A549 (cell line): ENCODE data around the gene PRKG1. TPM values are rescaled to one million over a fixed set of nuclear protein-coding genes. Genes with fewer than 3 reads are reported as not detected.

Experiments
- ATAC-seq, 2 experiments: fragments of 200-7000 bp in 1 of 2; fragments of >200 bp in 1 of 2; cut with Nextera tagmentation in 1 of 2; cut with Tn5 transposase in 1 of 2; 3 replicates each; pipeline versions ENCODE4 v1.8.0 to v1.9.1; 2018 to 2020; ENCODE audit warnings: mild to moderate bottlenecking in 1 of 2, moderate library complexity in 1 of 2
- CTCF ChIA-PET: fragments of 300-600 bp; sonication (Branson Sonifier 250); formaldehyde crosslinking; extraction: SDS; loops from one replicate; lab custom pipeline; 2021; ENCODE audit warnings: antibody characterized with exemption, inconsistent platforms; lab: Yijun Ruan, JAX
- POLR2A ChIA-PET: fragments of 350-600 bp; formaldehyde crosslinking; extraction: SDS; loops from one replicate; lab custom pipeline; 2021; ENCODE audit warnings: antibody characterized with exemption, inconsistent platforms; lab: Yijun Ruan, JAX
- DNase-seq, 2 experiments: peaks; one replicate each; pipeline versions ENCODE4 v3.0.0 to v3.0.0-alpha.2; 2011 to 2016; ENCODE audit warnings: low read depth in 1 of 2, low spot score in 1 of 2
- FAIRE-seq: peaks from 2 replicates; lab custom pipeline; 2011; peaks lifted over from hg19 to GRCh38; lab: Jason Lieb, UNC
- H3K27ac ChIP-seq, 2 experiments: fragments of >200 bp; sonication (Bioruptor Twin); formaldehyde crosslinking; 3 replicates each; pipeline ENCODE4 v1.5.1; 2016 to 2017
- H3K4me1 ChIP-seq: fragments of >200 bp; sonication (Bioruptor Twin); formaldehyde crosslinking; 3 replicates; pipeline ENCODE4 v1.6.1; 2016
- H3K4me2 ChIP-seq: fragments of >200 bp; sonication (Bioruptor Twin); formaldehyde crosslinking; 3 replicates; pipeline ENCODE4 v1.6.1; 2016
- H3K4me3 ChIP-seq: fragments of >200 bp; sonication (Bioruptor Twin); formaldehyde crosslinking; 3 replicates; pipeline ENCODE4 v1.5.1; 2016
- H3K9me3 ChIP-seq: fragments of >200 bp; sonication (Bioruptor Twin); formaldehyde crosslinking; 3 replicates; pipeline ENCODE4 v1.6.1; 2016
- CHD4 ChIP-seq: fragments of 200-600 bp; sonication (generic); IDR thresholded peaks from 2 replicates; pipeline ENCODE4 v1.6.1; 2016; ENCODE audit warnings: antibody characterized with exemption, mild to moderate bottlenecking, borderline replicate concordance
- ESRRA ChIP-seq: fragments of 150-350 bp; IDR thresholded peaks from 2 replicates; pipeline ENCODE4 v1.6.1; 2014; ENCODE audit warnings: mild to moderate bottlenecking, low read length, borderline replicate concordance
- FOXS1 ChIP-seq: fragments of 250-450 bp; sonication (Bioruptor Pico); IDR thresholded peaks from 2 replicates; pipeline ENCODE4 v1.5.0; 2020; ENCODE audit warnings: mild to moderate bottlenecking, moderate library complexity
- GATA3 ChIP-seq: IDR thresholded peaks from 2 replicates; pipeline ENCODE4 v1.6.1; 2012; ENCODE audit warnings: borderline replicate concordance
- HDAC2 ChIP-seq: fragments of 200-600 bp; sonication (generic); IDR thresholded peaks from 2 replicates; pipeline ENCODE4 v1.6.1; 2016
- HOXB5 ChIP-seq: fragments of 250-450 bp; sonication (Bioruptor Pico); IDR thresholded peaks from 2 replicates; pipeline ENCODE4 v1.5.0; 2020; ENCODE audit warnings: mild to moderate bottlenecking, moderate library complexity
- KDM1A ChIP-seq: fragments of 200-600 bp; sonication (generic); IDR thresholded peaks from 2 replicates; pipeline ENCODE4 v1.6.1; 2016; ENCODE audit warnings: low read depth, mild to moderate bottlenecking
- MAFK ChIP-seq: fragments of 450-650 bp; IDR thresholded peaks from 2 replicates; pipeline ENCODE4 v1.6.1; 2014; ENCODE audit not compliant: partially characterized antibody
- NR3C1 ChIP-seq: fragments of >200 bp; sonication (Bioruptor Twin); formaldehyde crosslinking; IDR thresholded peaks from 3 replicates; pipeline ENCODE4 v1.6.1; 2017
- POLR2A ChIP-seq: IDR thresholded peaks from 2 replicates; pipeline ENCODE4 v1.6.1; 2012; ENCODE audit warnings: mild to moderate bottlenecking, low read length
- POLR2AphosphoS2 ChIP-seq: conservative IDR thresholded peaks from 2 replicates; pipeline ENCODE4 v1.6.1; 2012; ENCODE audit warnings: low read length, improper control_type of control experiment, inconsistent platforms
- RAD21 ChIP-seq, 2 experiments: fragments of >200 bp in 1 of 2; sonication (Bioruptor Twin) in 1 of 2; formaldehyde crosslinking in 1 of 2; IDR thresholded peaks in 1 of 2; conservative IDR thresholded peaks in 1 of 2; 2 replicates in 1 of 2; 3 replicates in 1 of 2; pipeline ENCODE4 v1.6.1; 2012 to 2018; ENCODE audit warnings: inconsistent platforms in 1 of 2
- RCOR1 ChIP-seq: fragments of 150-350 bp; IDR thresholded peaks from 2 replicates; pipeline ENCODE4 v1.6.1; 2014; ENCODE audit warnings: antibody characterized with exemption, low read length, low read depth
- RFX5 ChIP-seq: fragments of 450-650 bp; IDR thresholded peaks from 2 replicates; pipeline ENCODE4 v1.7.1; 2014; ENCODE audit warnings: antibody characterized with exemption, mild to moderate bottlenecking, moderate library complexity
- RNF2 ChIP-seq: fragments of 200-600 bp; sonication (generic); IDR thresholded peaks from 2 replicates; pipeline ENCODE4 v1.6.1; 2016; ENCODE audit warnings: low read depth, mild to moderate bottlenecking, antibody characterized with exemption, moderate library complexity, borderline replicate concordance
- SMC3 ChIP-seq: fragments of >200 bp; sonication (Bioruptor Twin); formaldehyde crosslinking; IDR thresholded peaks from 3 replicates; pipeline ENCODE4 v1.6.1; 2018; ENCODE audit warnings: inconsistent platforms
- SREBF2 ChIP-seq: fragments of 450-650 bp; IDR thresholded peaks from 2 replicates; pipeline ENCODE4 v1.6.1; 2014; ENCODE audit warnings: mild to moderate bottlenecking, moderate library complexity
- ZFP36 ChIP-seq: fragments of 450-650 bp; IDR thresholded peaks from 2 replicates; pipeline ENCODE4 v1.6.1; 2014; ENCODE audit warnings: borderline replicate concordance; ENCODE audit not compliant: partially characterized antibody
- ZNF302 ChIP-seq: fragments of 250-450 bp; sonication (Bioruptor Pico); IDR thresholded peaks from 2 replicates; pipeline ENCODE4 v1.9.0; 2021; ENCODE audit warnings: inconsistent platforms, mild to moderate bottlenecking, moderate library complexity
- WGBS: methylation state at CpG from one replicate; pipeline ENCODE4 v1.1.6; 2017; ENCODE audit errors: missing lambda C conversion rate; 5-methylcytosine and 5-hydroxymethylcytosine counted together
- polyA plus RNA-seq, 4 experiments: library from polyadenylated mRNA; depleted of rRNA in 3 of 4; stranded (reverse); fragments of >200 nt; fragmentation: RNase III in 1 of 4; extraction: RNeasy Plus Mini Kit Qiagen cat#74134 plus additional on column Dnase treatment in 1 of 4; gene quantifications; 2 replicates in 3 of 4; 3 replicates in 1 of 4; pipeline ENCODE4 v1.2.3, GENCODE V29; 2011 to 2017
- TF ChIP-seq, protein P1 (sequence below): fragments of >200 bp; sonication (Bioruptor Twin); formaldehyde crosslinking; IDR thresholded peaks from 3 replicates; pipeline ENCODE4 v1.5.1; 2016
- TF ChIP-seq, protein P2 (sequence below): fragments of 450-650 bp; IDR thresholded peaks from 2 replicates; pipeline ENCODE4 v1.6.1; 2014; ENCODE audit warnings: antibody characterized with exemption
- TF ChIP-seq, protein P3 (sequence below): fragments of >200 bp; sonication (Bioruptor Twin); formaldehyde crosslinking; IDR thresholded peaks from 3 replicates; pipeline ENCODE4 v1.6.1; 2016
- TF ChIP-seq, protein P4 (sequence below): IDR thresholded peaks from 2 replicates; pipeline ENCODE4 v1.6.1; 2012
- TF ChIP-seq, protein P5 (sequence below): fragments of >200 bp; sonication (Bioruptor Twin); formaldehyde crosslinking; IDR thresholded peaks from 2 replicates; pipeline ENCODE4 v1.6.1; 2016

Gene PRKG1
- polyA plus RNA-seq, 2 of the 4 experiments (the other 2 are of a cell fraction) = not detected

DNA sequence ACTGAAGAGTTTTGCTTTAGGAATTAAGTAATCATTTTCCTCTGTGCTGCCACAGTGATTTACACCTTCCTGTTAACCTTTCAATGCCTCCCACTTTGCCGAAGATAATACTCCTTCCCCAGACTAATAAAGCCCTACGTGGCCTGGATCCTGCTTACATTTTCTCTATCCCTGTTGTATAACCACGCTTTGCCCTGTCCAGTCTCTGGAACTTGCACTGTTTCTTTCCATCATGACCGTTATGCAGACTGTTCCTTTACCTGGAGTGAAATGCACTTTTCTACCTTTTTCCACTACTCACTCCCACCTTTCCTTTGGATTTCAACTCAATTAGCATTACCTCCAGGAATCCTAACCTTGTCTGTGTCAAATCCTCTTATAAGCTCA lies 154.4 kb downstream of the PRKG1 start:
- DNase-seq = no peak
- no peaks in the 10 kb centered on the region for H3K9me3 ChIP-seq
- no peak overlapping the region for H3K4me3 ChIP-seq
- CTCF ChIA-PET = no interaction called here
- no peak overlapping the region for H3K4me2 ChIP-seq
- 3% methylated on average over 4 of the region's 4 CpGs for WGBS
- no peak for FAIRE-seq
- POLR2A ChIA-PET = no interaction called here
- no peaks in the 10 kb centered on the region for H3K4me1 ChIP-seq
- H3K27ac ChIP-seq = no peak overlapping the region
- ATAC-seq = no peak
- TF ChIP-seq RFX5 (no peak), POLR2AphosphoS2 (no peak), ZFP36 (no peak), NR3C1 (no peak), ZNF302 (CRISPR knock-in tag) (no peak), ESRRA (no peak)
- TF ChIP-seq, protein P1, sequence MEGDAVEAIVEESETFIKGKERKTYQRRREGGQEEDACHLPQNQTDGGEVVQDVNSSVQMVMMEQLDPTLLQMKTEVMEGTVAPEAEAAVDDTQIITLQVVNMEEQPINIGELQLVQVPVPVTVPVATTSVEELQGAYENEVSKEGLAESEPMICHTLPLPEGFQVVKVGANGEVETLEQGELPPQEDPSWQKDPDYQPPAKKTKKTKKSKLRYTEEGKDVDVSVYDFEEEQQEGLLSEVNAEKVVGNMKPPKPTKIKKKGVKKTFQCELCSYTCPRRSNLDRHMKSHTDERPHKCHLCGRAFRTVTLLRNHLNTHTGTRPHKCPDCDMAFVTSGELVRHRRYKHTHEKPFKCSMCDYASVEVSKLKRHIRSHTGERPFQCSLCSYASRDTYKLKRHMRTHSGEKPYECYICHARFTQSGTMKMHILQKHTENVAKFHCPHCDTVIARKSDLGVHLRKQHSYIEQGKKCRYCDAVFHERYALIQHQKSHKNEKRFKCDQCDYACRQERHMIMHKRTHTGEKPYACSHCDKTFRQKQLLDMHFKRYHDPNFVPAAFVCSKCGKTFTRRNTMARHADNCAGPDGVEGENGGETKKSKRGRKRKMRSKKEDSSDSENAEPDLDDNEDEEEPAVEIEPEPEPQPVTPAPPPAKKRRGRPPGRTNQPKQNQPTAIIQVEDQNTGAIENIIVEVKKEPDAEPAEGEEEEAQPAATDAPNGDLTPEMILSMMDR = no peak

DNA sequence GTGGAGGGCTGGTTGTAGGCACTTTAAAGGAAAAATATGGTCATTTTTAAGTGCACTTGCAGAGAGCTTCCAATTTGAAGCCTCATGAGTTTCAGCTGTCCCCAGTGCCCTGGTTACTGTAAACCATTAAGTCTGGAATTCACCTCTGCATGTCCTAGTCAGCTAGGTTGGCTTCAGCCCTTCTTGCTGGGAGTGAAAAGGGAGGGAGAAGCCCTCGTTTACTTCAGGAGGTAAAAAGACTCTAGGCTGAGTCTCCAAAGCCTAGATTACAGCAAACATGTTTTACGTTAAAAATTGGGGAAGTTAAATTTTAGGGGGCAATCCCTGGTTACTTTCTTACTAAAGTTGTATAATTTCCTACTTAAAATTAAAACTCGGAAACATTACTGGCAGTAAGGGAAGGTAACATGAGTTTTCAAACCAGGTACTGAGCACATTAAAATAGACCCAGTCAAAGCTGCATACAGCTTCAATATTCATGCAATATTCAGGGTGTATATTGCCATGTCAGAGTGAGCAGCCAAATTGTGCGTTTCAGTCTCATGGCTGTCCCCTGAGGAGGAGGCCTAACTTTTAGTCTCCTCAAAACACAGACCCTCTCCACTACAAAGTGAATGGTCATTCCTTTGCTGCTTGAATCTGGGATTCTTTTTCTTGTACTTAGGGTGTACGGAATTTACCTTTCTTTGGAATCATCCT lies 156.7 kb downstream of the PRKG1 start:
- POLR2A ChIA-PET = no interaction called here

DNA sequence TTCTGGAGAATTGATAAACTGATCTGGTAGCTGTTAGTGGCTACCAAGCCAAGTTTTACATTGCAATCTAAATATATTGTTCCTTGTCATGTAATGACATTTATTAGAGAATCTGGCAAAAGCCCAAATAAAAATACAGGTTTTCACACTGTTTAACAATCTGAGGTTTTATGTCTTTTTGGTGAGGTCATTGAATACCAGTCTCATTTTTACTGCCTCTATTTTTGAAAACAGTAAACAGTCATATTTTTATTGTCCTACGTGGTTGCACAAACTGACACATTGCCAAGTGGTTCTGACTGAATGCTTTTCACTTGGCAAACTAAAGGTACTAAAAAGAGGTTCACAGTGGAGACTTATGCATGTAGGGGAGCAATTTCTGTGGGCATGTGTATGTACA lies 157.5 kb downstream of the PRKG1 start:
- no peak overlapping the region for H3K4me3 ChIP-seq
- no peak for TF ChIP-seq RFX5
- no peak for TF ChIP-seq SMC3
- no peak for TF ChIP-seq KDM1A
- no peak for TF ChIP-seq RCOR1
- no peak for TF ChIP-seq SREBF2
- no peak for TF ChIP-seq RNF2
- TF ChIP-seq HOXB5 (CRISPR knock-in tag) = no peak
- TF ChIP-seq, protein P2, sequence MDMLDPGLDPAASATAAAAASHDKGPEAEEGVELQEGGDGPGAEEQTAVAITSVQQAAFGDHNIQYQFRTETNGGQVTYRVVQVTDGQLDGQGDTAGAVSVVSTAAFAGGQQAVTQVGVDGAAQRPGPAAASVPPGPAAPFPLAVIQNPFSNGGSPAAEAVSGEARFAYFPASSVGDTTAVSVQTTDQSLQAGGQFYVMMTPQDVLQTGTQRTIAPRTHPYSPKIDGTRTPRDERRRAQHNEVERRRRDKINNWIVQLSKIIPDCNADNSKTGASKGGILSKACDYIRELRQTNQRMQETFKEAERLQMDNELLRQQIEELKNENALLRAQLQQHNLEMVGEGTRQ = no peak
- no peak for TF ChIP-seq GATA3
- TF ChIP-seq HDAC2 = no peak
- TF ChIP-seq, protein P3, sequence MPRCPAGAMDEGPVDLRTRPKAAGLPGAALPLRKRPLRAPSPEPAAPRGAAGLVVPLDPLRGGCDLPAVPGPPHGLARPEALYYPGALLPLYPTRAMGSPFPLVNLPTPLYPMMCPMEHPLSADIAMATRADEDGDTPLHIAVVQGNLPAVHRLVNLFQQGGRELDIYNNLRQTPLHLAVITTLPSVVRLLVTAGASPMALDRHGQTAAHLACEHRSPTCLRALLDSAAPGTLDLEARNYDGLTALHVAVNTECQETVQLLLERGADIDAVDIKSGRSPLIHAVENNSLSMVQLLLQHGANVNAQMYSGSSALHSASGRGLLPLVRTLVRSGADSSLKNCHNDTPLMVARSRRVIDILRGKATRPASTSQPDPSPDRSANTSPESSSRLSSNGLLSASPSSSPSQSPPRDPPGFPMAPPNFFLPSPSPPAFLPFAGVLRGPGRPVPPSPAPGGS = no peak
- TF ChIP-seq, protein P4, sequence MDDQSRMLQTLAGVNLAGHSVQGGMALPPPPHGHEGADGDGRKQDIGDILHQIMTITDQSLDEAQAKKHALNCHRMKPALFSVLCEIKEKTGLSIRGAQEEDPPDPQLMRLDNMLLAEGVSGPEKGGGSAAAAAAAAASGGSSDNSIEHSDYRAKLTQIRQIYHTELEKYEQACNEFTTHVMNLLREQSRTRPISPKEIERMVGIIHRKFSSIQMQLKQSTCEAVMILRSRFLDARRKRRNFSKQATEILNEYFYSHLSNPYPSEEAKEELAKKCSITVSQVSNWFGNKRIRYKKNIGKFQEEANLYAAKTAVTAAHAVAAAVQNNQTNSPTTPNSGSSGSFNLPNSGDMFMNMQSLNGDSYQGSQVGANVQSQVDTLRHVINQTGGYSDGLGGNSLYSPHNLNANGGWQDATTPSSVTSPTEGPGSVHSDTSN = no peak
- no peak for TF ChIP-seq POLR2AphosphoS2
- TF ChIP-seq, protein P1 = no peak
- TF ChIP-seq RAD21 (conservative IDR thresholded peaks at IDR 0.05 in 1 of 2, IDR thresholded peaks at IDR 0.05 in 1 of 2) = no peak
- TF ChIP-seq, protein P5, sequence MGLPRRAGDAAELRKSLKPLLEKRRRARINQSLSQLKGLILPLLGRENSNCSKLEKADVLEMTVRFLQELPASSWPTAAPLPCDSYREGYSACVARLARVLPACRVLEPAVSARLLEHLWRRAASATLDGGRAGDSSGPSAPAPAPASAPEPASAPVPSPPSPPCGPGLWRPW = no peak
- no peak for TF ChIP-seq ZFP36
- no peak for TF ChIP-seq FOXS1 (CRISPR knock-in tag)
- TF ChIP-seq CHD4 = no peak
- no peak for TF ChIP-seq MAFK
- CTCF ChIA-PET = no interaction called here
- 0% methylated on average over 1 of the region's 1 CpG for WGBS
- POLR2A ChIA-PET = no interaction called here
- H3K9me3 ChIP-seq = no peaks in the 10 kb centered on the region
- no peaks in the 10 kb centered on the region for H3K4me1 ChIP-seq
- ATAC-seq = no peak
- FAIRE-seq = no peak
- H3K27ac ChIP-seq = no peak overlapping the region
- no peak overlapping the region for H3K4me2 ChIP-seq
- no peak for DNase-seq

More for the DNA sequence above, 156.7 kb downstream of the PRKG1 start:
- ATAC-seq (no peak), FAIRE-seq (no peak), DNase-seq (no peak)
- CTCF ChIA-PET = no interaction called here
- Histone ChIP-seq H3K27ac (no peak overlapping the region), H3K4me2 (no peak overlapping the region), H3K4me3 (no peak overlapping the region), H3K9me3 (no peaks in the 10 kb centered on the region), H3K4me1 (no peaks in the 10 kb centered on the region)
- TF ChIP-seq POLR2A = no peak
- no peak for TF ChIP-seq CHD4
- no peak for TF ChIP-seq SMC3
- WGBS = 5% methylated on average over 5 of the region's 5 CpGs
